Skeletal muscle satellite cell (primary cell): ENCODE measurements around the gene ARHGAP10.

Experiments used
- H3K27me3 ChIP-seq: 2 replicates; pipeline ENCODE4 v1.7.0; 2013; ENCODE audit warnings: low read length; ENCODE audit not compliant: control insufficient read depth, insufficient read depth
- H3K36me3 ChIP-seq: 2 replicates; pipeline ENCODE4 v1.7.0; 2013; ENCODE audit warnings: mild to moderate bottlenecking, control low read depth, low read length; ENCODE audit not compliant: insufficient read depth
- H3K4me1 ChIP-seq: 2 replicates; pipeline ENCODE4 v1.7.0; 2013; ENCODE audit warnings: low read length; ENCODE audit not compliant: control insufficient read depth, insufficient read depth
- H3K4me2 ChIP-seq: 2 replicates; pipeline ENCODE4 v1.7.0; 2013; ENCODE audit warnings: mild to moderate bottlenecking, low read length
- H3K4me3 ChIP-seq: 2 replicates; pipeline ENCODE4 v1.7.0; 2013; ENCODE audit warnings: low read length
- H3K9ac ChIP-seq: 2 replicates; pipeline ENCODE4 v1.7.0; 2013; ENCODE audit warnings: mild to moderate bottlenecking, low read depth, low read length, moderate library complexity
- H3K9me3 ChIP-seq: replicated peaks from 2 replicates; pipeline ENCODE4 v1.7.0; 2013; ENCODE audit warnings: mild to moderate bottlenecking, control low read depth, low read length

ARHGAP10 gene

DNA sequence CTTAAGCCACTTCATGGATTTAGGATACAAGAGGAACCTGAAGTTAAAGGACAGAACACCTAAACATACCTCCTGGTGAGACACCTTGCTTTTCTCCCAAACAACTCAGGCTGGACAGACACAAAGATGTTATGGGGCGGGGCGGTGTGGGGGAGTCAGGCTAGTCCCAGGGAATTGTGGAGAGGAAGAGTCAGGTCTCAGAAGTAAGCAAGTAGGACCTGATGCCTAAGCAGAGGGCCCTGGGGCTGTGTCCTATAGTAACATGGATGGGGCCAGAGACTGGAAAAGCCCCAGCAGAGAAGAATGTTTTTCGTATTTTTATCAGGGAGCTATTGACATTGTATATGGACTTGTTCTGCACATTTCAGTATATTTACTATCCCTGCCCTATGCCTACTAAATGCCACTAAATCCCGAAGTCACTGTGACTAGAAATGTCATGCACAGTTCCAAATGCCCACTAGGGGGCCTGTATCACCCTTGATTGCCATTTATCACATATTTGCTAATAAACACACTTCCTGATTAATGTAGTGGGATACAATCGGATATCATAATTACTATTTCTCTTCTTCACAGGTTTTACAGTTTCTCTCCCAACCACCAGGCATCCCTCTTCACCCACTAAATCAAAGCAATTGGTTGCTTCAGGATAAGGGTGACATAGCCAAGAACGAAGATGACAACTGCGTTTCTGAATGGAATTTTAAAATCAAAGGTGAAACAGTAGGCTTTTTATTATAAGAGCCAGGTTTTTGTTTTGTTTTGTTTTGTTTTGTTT is 23.8 kb upstream of the ARHGAP10 start:
- no peak overlapping the region for H3K9ac ChIP-seq
- H3K9me3 ChIP-seq: no peaks in the 10 kb centered on the region
- H3K27me3 ChIP-seq: no peaks in the 10 kb centered on the region
- no peak overlapping the region for H3K4me3 ChIP-seq
- peak overlapping the region; percentile 43 for H3K4me2 ChIP-seq
- H3K36me3 ChIP-seq: no peaks in the 10 kb centered on the region
- H3K4me1 ChIP-seq: no peaks in the 10 kb centered on the region

DNA sequence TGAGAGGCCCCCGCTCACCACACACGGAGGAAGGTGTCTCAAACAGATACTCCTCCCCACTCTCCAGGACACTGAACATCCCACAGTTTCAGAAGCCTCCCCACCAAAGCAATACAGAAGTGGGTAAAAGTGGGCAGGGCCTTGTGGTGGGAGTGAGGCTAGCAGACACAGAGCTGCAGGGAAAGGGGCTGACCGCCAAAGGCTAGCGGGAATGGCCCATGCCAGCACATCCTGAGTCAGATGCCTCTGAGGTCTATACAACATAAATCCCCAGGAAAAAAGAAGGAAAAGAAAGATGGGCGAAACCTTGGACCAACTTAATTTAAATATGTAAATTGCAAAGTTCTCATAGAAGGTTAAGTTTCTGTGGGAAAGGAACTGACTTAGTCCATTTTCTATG is 21.9 kb upstream of the ARHGAP10 start:
- Histone ChIP-seq H3K36me3 (no peaks in the 10 kb centered on the region), H3K27me3 (no peaks in the 10 kb centered on the region), H3K9ac (no peak overlapping the region), H3K9me3 (no peaks in the 10 kb centered on the region), H3K4me1 (peaks cover 6% of the 10 kb centered on the region), H3K4me2 (no peak overlapping the region), H3K4me3 (no peak overlapping the region)

DNA sequence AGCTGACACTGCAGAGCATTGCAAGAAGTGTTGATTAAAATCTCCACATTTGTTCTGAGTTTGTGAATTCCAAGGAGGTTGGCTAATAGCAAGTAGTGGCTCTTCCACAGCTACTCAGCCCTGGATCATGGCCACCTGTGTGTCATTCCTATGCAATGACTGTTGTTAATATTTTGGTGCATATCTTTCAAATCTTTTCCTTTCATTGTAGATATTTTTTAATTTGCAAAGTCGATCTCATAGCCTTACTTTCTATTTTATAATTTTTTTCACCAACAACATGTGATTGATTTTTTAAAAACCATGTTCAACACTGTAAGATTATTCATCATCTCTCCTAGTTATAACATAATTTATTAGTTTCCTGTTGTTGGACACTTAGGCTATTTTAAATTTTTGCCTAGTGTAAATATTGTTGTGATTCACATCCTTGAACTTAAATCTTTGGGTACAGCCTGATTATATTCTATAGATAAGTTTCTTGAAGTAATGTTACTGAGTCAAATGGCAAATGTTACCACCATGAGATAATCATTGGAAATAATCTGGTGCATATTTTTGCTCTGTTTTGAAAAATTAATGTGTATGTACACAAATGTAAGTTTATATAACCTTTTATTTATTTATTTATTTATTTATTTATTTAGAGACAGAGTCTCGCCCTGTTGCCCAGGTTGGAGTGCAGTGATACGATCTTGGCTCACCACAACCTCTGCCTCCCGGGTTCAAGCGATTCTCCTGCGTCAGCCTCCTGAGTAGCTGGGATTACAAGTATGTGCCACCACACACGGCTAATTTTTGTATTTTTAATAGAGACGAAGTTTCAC is 17.1 kb upstream of the ARHGAP10 start:
- no peaks in the 10 kb centered on the region for H3K36me3 ChIP-seq
- no peak overlapping the region for H3K9ac ChIP-seq
- peaks cover 6% of the 10 kb centered on the region for H3K4me1 ChIP-seq
- no peaks in the 10 kb centered on the region for H3K9me3 ChIP-seq
- H3K4me2 ChIP-seq: peak overlapping the region; percentile 50
- no peaks in the 10 kb centered on the region for H3K27me3 ChIP-seq
- no peak overlapping the region for H3K4me3 ChIP-seq

DNA sequence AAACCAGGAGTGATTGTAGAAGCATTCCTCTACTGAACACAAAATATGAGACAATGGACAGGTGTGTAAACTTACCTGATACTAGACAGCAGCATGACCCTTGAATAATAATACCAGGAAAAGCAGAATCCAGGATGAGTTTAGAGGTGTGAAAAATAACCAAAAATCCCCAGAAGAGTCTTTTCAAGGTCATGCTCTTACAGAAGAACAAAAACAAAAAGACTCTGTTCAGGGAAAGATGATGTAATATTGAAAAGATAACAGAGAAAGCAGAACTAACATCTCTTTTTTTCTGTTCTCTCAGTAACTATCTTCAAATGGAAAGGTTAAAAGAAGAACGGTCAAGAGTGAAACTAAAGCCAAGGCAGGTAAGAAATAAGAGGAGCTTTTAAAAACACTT is 14.0 kb upstream of the ARHGAP10 start:
- no peaks in the 10 kb centered on the region for H3K27me3 ChIP-seq
- H3K4me2 ChIP-seq: no peak overlapping the region
- peaks cover 6% of the 10 kb centered on the region for H3K4me1 ChIP-seq
- no peaks in the 10 kb centered on the region for H3K36me3 ChIP-seq
- no peak overlapping the region for H3K4me3 ChIP-seq
- H3K9ac ChIP-seq: no peak overlapping the region
- no peaks in the 10 kb centered on the region for H3K9me3 ChIP-seq

DNA sequence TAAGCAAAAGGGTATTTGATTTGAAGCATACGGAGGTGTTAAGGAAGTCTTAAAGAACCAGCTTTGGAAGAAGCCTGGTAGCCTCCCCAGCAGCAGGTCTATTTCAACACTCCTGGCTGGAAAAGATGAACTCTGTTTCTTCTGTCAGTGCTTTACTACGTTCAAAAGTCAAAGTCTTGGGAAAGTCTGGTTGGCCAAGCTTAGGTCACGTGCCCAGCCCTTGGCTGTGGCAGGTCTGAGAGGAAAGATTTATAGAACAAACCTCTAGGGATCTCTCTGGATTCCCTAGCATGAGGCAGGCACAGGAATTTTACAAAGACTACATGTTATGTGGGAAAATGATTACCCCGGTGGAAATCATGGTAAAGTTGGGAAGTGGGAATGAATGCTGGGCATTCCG is 8.6 kb upstream of the ARHGAP10 start:
- no peak overlapping the region for H3K4me2 ChIP-seq
- no peak overlapping the region for H3K9ac ChIP-seq
- no peaks in the 10 kb centered on the region for H3K36me3 ChIP-seq
- H3K9me3 ChIP-seq: no peaks in the 10 kb centered on the region
- no peaks in the 10 kb centered on the region for H3K27me3 ChIP-seq
- no peaks in the 10 kb centered on the region for H3K4me1 ChIP-seq
- no peak overlapping the region for H3K4me3 ChIP-seq

DNA sequence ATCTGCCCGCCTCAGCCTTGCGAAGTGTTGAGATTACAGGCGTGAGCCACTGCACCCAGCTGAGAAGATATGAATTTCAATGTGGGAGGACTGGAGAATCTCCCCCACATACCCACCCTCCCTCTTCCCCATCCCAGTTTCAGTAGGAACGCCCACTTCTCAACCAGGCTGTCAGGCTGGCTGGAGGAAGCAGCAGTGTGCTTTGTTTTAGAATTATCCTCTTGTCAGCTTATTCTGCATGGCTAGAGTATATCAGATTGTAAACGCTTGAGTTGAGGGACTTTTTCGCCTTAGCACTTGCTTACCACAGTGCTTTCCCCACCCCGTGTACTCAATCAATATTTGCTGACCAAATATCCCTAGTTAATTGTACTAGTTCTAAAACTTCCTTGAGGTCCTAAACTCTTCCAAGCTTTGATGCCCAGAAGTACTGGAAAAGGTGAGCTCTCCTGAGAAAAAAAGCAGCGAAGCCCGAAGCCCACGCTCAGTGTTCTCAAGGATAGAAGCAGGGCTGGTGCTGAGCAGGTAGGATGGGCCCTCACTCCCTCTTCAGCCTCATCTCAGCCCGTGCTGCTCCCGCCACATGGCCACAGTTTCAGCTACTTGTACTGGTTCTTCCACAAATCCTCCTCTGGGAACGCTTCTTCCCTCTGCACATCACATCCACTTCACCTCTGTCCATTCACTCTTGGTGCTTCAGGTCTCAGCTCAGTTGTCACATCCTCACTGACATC is 7.3 kb upstream of the ARHGAP10 start:
- H3K27me3 ChIP-seq: no peaks in the 10 kb centered on the region
- no peak overlapping the region for H3K9ac ChIP-seq
- H3K4me1 ChIP-seq: no peaks in the 10 kb centered on the region
- H3K4me3 ChIP-seq: no peak overlapping the region
- no peak overlapping the region for H3K4me2 ChIP-seq
- H3K36me3 ChIP-seq: no peaks in the 10 kb centered on the region
- H3K9me3 ChIP-seq: no peaks in the 10 kb centered on the region

DNA sequence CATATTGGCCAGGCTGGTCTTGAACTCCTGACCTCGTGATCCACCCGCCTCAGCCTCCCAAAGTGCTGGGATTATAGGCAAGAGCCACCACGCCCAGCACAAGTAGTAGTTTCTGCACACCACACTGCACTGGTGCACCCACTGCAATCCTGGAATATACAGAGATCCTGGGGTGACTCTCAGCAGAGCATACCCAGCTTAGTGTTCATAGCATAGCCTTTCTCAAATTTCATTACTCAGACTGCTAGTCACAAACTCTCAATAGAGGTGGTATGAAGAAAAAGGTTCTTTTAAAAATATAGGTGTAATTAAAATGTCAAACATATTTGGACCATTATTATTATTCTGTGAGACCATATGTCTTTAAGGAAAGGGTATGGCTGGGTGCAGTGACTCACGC is 6.2 kb upstream of the ARHGAP10 start:
- H3K9me3 ChIP-seq: no peaks in the 10 kb centered on the region
- no peak overlapping the region for H3K4me2 ChIP-seq
- no peaks in the 10 kb centered on the region for H3K36me3 ChIP-seq
- H3K27me3 ChIP-seq: no peaks in the 10 kb centered on the region
- no peaks in the 10 kb centered on the region for H3K4me1 ChIP-seq
- no peak overlapping the region for H3K4me3 ChIP-seq
- no peak overlapping the region for H3K9ac ChIP-seq

DNA sequence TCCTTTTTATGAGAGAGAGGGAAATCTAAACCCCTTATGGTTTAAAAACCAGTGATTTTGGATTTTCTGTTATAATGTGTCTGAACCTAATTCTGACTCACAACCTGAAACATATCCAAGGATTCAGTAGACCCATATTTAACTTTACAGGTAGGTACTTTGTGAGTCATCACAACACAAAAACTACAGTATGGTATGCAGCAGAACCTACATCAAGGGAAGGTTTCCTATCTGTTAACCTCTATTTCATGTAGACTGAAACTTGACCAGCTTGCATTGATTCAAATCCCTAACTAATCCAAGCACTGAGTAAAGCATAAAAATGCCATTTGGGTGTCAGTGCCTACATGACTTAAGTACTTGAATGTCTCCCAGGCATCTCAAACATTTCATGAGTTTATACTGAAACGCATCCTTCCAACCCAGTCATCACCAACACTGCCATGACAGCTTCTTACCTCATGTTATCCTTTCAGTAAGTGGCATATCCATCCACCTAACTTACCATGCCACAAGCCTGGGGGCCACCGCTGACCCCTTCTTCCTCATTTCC is 4.3 kb upstream of the ARHGAP10 start:
- Histone ChIP-seq H3K36me3 (no peaks in the 10 kb centered on the region), H3K9ac (no peak overlapping the region), H3K4me1 (peaks cover 6% of the 10 kb centered on the region), H3K4me3 (no peak overlapping the region), H3K27me3 (no peaks in the 10 kb centered on the region), H3K4me2 (no peak overlapping the region), H3K9me3 (no peaks in the 10 kb centered on the region)

DNA sequence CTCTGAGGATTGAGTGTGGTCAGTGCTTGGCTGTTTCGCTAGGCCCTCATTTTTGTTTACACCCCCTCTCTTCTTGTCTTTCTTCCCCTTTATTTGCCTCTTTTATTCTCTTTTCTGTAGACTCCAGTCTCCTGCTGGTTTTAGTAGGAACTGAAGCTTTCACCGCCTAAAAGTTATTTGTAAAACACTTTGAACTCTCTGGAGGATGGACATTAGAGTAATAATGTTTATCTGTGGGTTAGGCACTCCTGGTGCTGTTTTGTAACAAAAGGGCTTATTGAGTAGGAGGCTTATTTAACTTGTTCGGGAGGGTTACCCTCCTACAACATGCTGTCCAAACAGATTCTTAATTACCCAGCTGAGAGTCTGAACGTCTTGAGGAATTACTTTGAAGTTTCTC is 1.6 kb upstream of the ARHGAP10 start:
- Histone ChIP-seq H3K4me2 (no peak overlapping the region), H3K9ac (no peak overlapping the region), H3K36me3 (no peaks in the 10 kb centered on the region), H3K4me3 (no peak overlapping the region), H3K27me3 (no peaks in the 10 kb centered on the region), H3K9me3 (no peaks in the 10 kb centered on the region), H3K4me1 (peaks cover 22% of the 10 kb centered on the region)

DNA sequence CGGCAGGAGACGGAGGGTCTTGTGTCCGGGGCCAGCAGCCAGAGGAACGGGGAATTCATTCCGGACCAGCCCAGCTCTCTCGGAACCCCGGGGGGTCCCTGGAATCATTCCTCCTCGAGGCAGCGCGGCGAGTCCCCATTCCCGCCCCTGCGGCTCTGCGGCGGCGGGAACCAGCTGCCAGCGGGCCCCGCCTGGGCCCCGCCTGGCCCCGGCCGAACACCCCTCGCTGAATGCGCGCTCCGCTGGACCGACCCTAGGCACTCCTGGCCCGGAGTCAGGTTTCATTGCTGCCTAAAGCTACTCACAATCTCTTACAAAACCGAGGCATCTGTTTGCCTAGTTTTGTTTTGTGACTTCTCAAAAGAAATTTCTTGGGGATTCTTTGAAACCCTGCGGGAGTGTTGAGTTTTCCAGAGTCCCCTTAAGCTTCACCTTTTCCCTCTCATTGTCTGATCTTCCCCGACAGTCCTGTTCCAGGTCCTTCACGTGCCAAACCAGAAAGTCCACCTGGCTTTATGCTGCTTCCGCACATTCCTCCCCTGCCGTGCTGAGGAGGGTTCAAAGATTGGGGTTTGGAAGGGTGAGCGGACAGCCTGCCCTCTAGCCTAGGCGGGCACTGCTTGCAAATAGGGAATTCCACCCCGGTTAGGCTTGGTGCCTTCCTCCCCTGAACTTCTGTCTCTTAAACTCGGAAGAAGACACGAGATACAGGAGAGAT is 789 bp downstream of the ARHGAP10 start:
- no peaks in the 10 kb centered on the region for H3K36me3 ChIP-seq

More for the DNA sequence above, 789 bp downstream of the ARHGAP10 start:
- H3K4me2 ChIP-seq: peak overlapping the region; percentile 92
- H3K9ac ChIP-seq: peak overlapping the region; percentile 94
- H3K27me3 ChIP-seq: no peaks in the 10 kb centered on the region
- peak overlapping the region; percentile 98 for H3K4me3 ChIP-seq
- no peaks in the 10 kb centered on the region for H3K9me3 ChIP-seq
- H3K4me1 ChIP-seq: peaks cover 38% of the 10 kb centered on the region
